Measurements from ENCODE around the gene CALM3.

CALM3 gene

DNA sequence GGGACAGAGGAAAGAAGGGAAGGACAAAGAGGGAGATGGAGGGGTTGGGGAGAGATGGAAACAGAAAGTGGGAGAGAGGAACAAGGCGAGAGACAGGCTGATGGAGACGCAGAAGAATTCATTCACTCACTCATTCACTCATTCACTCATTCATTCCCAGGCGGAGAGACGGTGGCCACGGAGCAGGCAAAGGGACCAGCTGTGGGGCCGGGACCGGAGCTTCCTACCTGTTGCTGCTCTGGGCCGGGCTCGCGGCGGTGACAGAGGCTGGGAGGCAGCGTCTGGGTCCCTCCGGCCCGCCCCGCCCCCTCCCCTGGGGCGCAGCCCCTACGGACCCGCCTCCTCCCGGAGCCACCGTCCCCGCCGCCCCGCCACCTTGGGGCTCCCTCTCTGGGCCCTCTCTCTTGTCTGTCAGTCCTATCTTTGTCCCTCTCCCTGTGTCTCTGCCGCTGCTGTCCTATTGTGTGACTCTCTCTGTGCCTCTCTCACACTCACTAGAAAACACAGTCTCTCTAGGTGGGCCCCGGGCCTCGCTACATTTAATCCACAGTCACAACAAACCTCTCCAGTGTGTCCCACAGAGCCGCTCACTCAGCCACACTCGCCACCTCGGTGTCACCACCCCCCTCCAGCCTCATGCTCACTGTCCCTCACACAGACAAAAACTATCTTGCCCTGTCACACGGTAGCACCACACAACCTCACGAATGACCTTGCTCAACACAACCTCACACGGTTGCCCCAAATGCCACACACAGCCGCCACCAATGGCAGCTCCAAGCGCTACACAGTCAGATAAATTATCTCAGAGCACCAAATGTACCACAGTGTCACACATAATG is 35.0 kb downstream of the CALM3 start, which contains the start of gene GNG8:
TSS of gene GNG8 (minus strand) at position 283 of the 842 bp plus-strand sequence. CDS start 1,520 bp downstream, outside the sequence.
- FAIRE-seq (no peak), DNase-seq (ENCODE audit: insufficient read length, low spot score) (no peak)
- TF ChIP-seq, protein P1, sequence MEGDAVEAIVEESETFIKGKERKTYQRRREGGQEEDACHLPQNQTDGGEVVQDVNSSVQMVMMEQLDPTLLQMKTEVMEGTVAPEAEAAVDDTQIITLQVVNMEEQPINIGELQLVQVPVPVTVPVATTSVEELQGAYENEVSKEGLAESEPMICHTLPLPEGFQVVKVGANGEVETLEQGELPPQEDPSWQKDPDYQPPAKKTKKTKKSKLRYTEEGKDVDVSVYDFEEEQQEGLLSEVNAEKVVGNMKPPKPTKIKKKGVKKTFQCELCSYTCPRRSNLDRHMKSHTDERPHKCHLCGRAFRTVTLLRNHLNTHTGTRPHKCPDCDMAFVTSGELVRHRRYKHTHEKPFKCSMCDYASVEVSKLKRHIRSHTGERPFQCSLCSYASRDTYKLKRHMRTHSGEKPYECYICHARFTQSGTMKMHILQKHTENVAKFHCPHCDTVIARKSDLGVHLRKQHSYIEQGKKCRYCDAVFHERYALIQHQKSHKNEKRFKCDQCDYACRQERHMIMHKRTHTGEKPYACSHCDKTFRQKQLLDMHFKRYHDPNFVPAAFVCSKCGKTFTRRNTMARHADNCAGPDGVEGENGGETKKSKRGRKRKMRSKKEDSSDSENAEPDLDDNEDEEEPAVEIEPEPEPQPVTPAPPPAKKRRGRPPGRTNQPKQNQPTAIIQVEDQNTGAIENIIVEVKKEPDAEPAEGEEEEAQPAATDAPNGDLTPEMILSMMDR (IDR thresholded peaks at IDR 0.05; ENCODE audit: insufficient read depth, missing control alignments) = no peak

- FAIRE-seq = no peak
- no peak for DNase-seq (ENCODE audit: insufficient read length, low spot score)
- TF ChIP-seq, protein P1 (IDR thresholded peaks at IDR 0.05; ENCODE audit: insufficient read depth, missing control alignments) = no peak
Measured at GRCh38 chr19:46637224-46637623, 36.1 kb downstream of the CALM3 start.

DNA sequence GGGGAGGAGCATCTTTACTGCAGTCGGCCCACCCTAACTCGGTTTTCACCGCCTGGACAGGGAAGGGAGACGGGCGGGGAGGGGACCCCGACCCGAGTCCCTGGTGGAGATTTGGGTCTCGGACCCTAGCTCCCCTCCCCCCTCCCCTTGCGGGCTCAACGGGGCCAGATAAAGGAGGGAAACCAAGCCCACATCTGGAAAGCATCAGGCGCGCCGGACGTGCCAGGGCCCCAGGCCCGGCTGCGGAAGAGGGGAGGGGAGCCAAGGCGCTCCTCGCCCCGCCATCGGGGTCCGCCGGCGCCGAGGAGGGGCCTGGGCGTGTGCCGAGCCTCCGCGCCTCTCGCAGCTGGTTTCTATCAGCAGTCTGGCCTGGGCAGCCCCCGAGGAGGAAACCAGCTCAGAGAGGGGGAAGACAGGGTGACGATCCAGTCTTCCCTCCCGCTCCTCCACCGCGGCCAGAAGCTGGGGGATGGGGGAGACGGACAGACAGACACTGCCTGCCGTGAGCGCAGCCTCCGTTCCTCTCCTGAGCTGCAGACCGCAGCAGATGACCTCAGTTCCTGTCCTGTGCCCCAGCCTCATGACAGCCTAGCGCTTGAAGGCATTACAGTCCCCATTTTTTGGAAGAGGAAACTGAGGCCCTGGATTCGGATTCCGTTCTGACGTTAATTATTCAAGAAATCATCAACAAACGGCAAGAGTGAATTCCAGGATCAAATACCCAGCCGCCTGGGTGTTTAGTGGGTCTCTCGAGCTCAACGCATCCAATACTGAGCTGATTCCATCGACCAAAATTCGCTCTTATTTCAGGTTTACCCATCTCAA is 38.4 kb downstream of the CALM3 start:
- no peak for DNase-seq (ENCODE audit: insufficient read length, low spot score)
- TF ChIP-seq, protein P1 (IDR thresholded peaks at IDR 0.05; ENCODE audit: insufficient read depth, missing control alignments) = no peak
- no peak for FAIRE-seq

DNA sequence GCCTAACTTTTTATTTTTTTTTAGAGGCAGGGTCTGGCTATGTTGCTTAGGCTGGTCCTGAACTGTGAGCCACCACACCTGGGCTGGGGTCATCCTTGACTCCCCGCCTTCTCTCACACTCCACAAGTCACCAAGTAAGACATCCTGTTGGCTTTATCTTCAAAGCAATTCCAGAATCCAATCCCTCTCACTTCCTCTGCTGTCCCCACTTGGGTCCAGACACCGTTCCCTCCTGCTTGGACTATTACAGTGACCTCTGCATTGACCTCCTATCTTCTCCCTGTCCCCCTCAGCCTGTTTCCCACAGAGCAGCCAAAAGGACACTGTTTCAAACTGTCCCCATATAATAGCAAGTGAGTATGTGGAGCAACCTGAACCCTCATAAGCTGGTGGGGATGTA is 39.5 kb downstream of the CALM3 start:
- DNase-seq (ENCODE audit: insufficient read length, low spot score) (no peak), FAIRE-seq (no peak)
- TF ChIP-seq, protein P1 (IDR thresholded peaks at IDR 0.05; ENCODE audit: insufficient read depth, missing control alignments) = no peak

GRCh38 chr19:46644720-46645119 is 43.6 kb downstream of the CALM3 start:
- no peak for DNase-seq (ENCODE audit: insufficient read length, low spot score)
- FAIRE-seq = no peak
- TF ChIP-seq, protein P1 (IDR thresholded peaks at IDR 0.05; ENCODE audit: insufficient read depth, missing control alignments) = no peak

GRCh38 chr19:46646402-46646801 is 45.3 kb downstream of the CALM3 start:
- DNase-seq (ENCODE audit: insufficient read length, low spot score) (no peak), FAIRE-seq (no peak)
- TF ChIP-seq, protein P1 (IDR thresholded peaks at IDR 0.05; ENCODE audit: insufficient read depth, missing control alignments) = no peak
